SU-DHL-6 (cell line): ENCODE results near the gene NCOR2.

Experiments used
- H2AFZ ChIP-seq: fragments of 200-600 bp; sonication (generic); 2 replicates; pipeline ENCODE4 v1.6.1; 2014; ENCODE audit warnings: low read depth, mild to moderate bottlenecking, moderate library complexity, mixed read lengths, antibody characterized with exemption, low read length; ENCODE audit not compliant: severe bottlenecking
- H3F3A ChIP-seq: fragments of 200-600 bp; shearing (Covaris generic); 2 replicates; pipeline ENCODE4 v1.6.0; 2016; ENCODE audit warnings: antibody characterized with exemption, mild to moderate bottlenecking; ENCODE audit not compliant: insufficient read depth
- H3K27ac ChIP-seq: fragments of 200-600 bp; sonication (generic); 2 replicates; pipeline ENCODE4 v1.5.1; 2016; ENCODE audit warnings: low read depth, mild to moderate bottlenecking, low read length, moderate library complexity, mixed read lengths
- H3K27me3 ChIP-seq: fragments of 200-600 bp; sonication (generic), shearing (Covaris generic); 2 replicates; pipeline ENCODE4 v1.6.0; 2014; ENCODE audit warnings: mild to moderate bottlenecking, low read length
- H3K36me3 ChIP-seq: fragments of 200-600 bp; sonication (generic); 2 replicates; pipeline ENCODE4 v1.6.1; 2014; ENCODE audit warnings: mild to moderate bottlenecking, low read length, mixed read lengths
- H3K4me2 ChIP-seq: fragments of 300-600, 200-600 bp; shearing (Covaris generic), sonication (generic); 2 replicates; pipeline ENCODE4 v1.6.0; 2014; ENCODE audit warnings: low read length, low read depth, mild to moderate bottlenecking; ENCODE audit not compliant: poor library complexity, severe bottlenecking
- H3K4me3 ChIP-seq: fragments of 200-600 bp; sonication (generic); 2 replicates; pipeline ENCODE4 v1.5.1; 2014; ENCODE audit warnings: antibody characterized with exemption, low read length, mild to moderate bottlenecking, mixed read lengths; ENCODE audit not compliant: insufficient read depth, poor library complexity, severe bottlenecking
- H3K79me2 ChIP-seq: fragments of 200-600 bp; sonication (generic); 2 replicates; pipeline ENCODE4 v1.6.1; 2014; ENCODE audit warnings: mild to moderate bottlenecking, low read length, moderate library complexity; ENCODE audit not compliant: insufficient read depth
- H3K9ac ChIP-seq: fragments of 200-600 bp; sonication (generic); 2 replicates; pipeline ENCODE4 v1.7.0; 2014; ENCODE audit warnings: mild to moderate bottlenecking, low read length
- H3K9me2 ChIP-seq: fragments of 200-600 bp; sonication (generic); replicated peaks from 2 replicates; pipeline ENCODE4 v1.6.1; 2014; ENCODE audit warnings: low read length; ENCODE audit not compliant: insufficient read depth
- H3K9me3 ChIP-seq: fragments of 200-600 bp; sonication (generic); 2 replicates; pipeline ENCODE4 v1.6.1; 2014; ENCODE audit warnings: low read length, mixed read lengths; ENCODE audit not compliant: insufficient read depth
- H4K20me1 ChIP-seq: fragments of 200-600 bp; sonication (generic); 2 replicates; pipeline ENCODE4 v1.6.1; 2014; ENCODE audit warnings: low read depth, mild to moderate bottlenecking, antibody characterized with exemption, low read length, moderate library complexity, mixed read lengths
- CTCF ChIP-seq: fragments of 200-600 bp; sonication (generic); IDR thresholded peaks from one replicate; pipeline ENCODE4 v1.5.1; 2017; ENCODE audit warnings: antibody characterized with exemption, mild to moderate bottlenecking, low read length, moderate library complexity; ENCODE audit not compliant: insufficient read depth, poor library complexity, severe bottlenecking
- EZH2phosphoT487 ChIP-seq: fragments of 200-600 bp; sonication (generic), shearing (Covaris generic); conservative IDR thresholded peaks from 2 replicates; pipeline ENCODE4 v1.6.1; 2018; ENCODE audit warnings: mild to moderate bottlenecking, antibody characterized with exemption, low read length, moderate library complexity, mixed read lengths

Gene NCOR2

DNA sequence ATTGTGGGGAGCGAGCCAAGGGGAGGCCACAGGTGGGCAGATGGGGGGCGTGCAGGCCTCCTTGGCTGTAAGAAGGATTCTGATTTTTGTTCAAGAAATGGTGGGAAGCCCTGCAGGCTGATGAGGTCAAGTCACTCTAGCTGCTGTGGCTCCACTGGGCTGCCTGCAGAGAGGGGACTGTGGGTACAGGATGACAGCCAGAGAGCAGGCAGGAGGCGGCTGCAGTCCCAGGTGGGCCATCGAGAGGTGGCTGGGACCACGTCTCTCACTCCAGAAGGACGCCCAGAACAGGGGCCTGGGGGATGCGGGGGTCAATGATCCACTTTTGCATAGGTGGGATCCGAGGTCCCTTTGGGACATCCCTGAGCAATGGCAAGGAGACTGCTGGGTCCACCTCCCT is 9.1 kb downstream of the NCOR2 start:
- Histone ChIP-seq H3K9ac (no peak overlapping the region), H3K4me2 (no peak overlapping the region), H3K36me3 (no peaks in the 10 kb centered on the region), H3F3A (no peaks in the 10 kb centered on the region), H3K4me3 (no peak overlapping the region), H3K79me2 (peaks cover 93% of the 10 kb centered on the region), H3K9me3 (no peaks in the 10 kb centered on the region), H2AFZ (no peak overlapping the region), H3K27ac (no peak overlapping the region), H4K20me1 (peaks cover 18% of the 10 kb centered on the region; the same call in 1 of the 2 replicates), H3K27me3 (no peaks in the 10 kb centered on the region), H3K9me2 (no peaks in the 10 kb centered on the region)
- TF ChIP-seq CTCF: no peak
- no peak for TF ChIP-seq EZH2phosphoT487

DNA sequence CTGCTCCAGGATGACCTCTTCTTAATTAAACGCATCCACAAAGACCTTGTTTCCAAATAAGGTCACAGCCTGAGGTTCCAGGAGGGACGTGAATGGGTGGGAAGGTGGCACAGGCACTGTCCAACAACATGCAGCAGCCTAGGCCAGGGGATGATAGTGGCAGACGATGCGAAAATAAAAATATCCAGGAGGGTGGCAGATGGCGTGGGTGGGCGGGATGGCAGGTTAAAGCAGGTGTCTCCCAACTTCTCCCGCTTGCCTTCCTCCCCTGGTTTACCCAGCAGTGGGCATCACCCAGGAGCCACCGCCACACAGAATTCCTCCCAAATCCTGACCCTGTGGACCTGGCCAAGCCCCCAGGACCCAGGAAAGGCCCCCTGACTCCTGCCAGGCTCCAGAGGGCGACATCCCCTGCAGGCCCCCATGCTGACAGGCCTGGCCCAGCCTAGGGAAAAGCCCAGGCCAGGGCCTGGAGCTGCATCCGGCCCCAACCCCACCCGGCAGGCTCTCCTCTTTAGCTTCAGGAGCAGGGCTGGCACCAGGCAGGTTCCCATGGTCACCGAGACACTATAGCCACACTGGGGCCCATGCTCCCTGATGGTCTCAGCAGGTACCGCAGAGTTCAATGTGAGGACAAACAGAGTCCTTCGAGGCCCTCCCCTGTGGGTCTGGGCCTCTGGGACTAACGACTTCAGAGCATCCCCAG is 9.7 kb downstream of the NCOR2 start:
- no peaks in the 10 kb centered on the region for H3K9me2 ChIP-seq
- no peak overlapping the region for H3K27ac ChIP-seq
- H3K4me2 ChIP-seq: no peak overlapping the region
- H3K36me3 ChIP-seq: no peaks in the 10 kb centered on the region
- no peak overlapping the region for H3K9ac ChIP-seq
- H3K9me3 ChIP-seq: no peaks in the 10 kb centered on the region
- no peaks in the 10 kb centered on the region for H3F3A ChIP-seq
- H4K20me1 ChIP-seq: peaks cover 14% of the 10 kb centered on the region; the same call in 1 of the 2 replicates
- no peaks in the 10 kb centered on the region for H3K27me3 ChIP-seq
- H3K4me3 ChIP-seq: no peak overlapping the region
- TF ChIP-seq EZH2phosphoT487 (no peak), CTCF (no peak)
- H3K79me2 ChIP-seq: peaks cover 93% of the 10 kb centered on the region
- H2AFZ ChIP-seq: no peak overlapping the region

GRCh38 chr12:124556896-124557501 is 10.4 kb downstream of the NCOR2 start:
- no peaks in the 10 kb centered on the region for H3K9me2 ChIP-seq
- H3K27me3 ChIP-seq: no peaks in the 10 kb centered on the region
- no peak overlapping the region for H2AFZ ChIP-seq
- TF ChIP-seq CTCF: no peak
- no peak for TF ChIP-seq EZH2phosphoT487
- peaks cover 92% of the 10 kb centered on the region for H3K79me2 ChIP-seq
- no peak overlapping the region for H3K27ac ChIP-seq
- H3K36me3 ChIP-seq: no peaks in the 10 kb centered on the region
- no peaks in the 10 kb centered on the region for H3F3A ChIP-seq
- H3K9ac ChIP-seq: no peak overlapping the region
- H3K9me3 ChIP-seq: no peaks in the 10 kb centered on the region
- no peak overlapping the region for H3K4me3 ChIP-seq
- H4K20me1 ChIP-seq: peaks cover 17% of the 10 kb centered on the region; the same call in 1 of the 2 replicates
- no peak overlapping the region for H3K4me2 ChIP-seq
